Neural cell (in vitro differentiated cells): ENCODE measurements around the gene PRH2. TPM values are rescaled to one million over a fixed set of nuclear protein-coding genes. Genes with fewer than 3 reads are reported as not detected.

Source experiments
- H2AFZ ChIP-seq: fragments of 200-600, 300-800 bp; sonication (generic), shearing (Covaris generic); 2 replicates; pipeline ENCODE4 v1.6.0; 2014; ENCODE audit warnings: low read depth, mild to moderate bottlenecking, antibody characterized with exemption, low read length, moderate library complexity
- H3F3A ChIP-seq: fragments of 200-600 bp; shearing (Covaris generic); 2 replicates; pipeline ENCODE4 v1.6.1; 2016; ENCODE audit warnings: mild to moderate bottlenecking, moderate library complexity, mixed read lengths, antibody characterized with exemption, low read length; ENCODE audit not compliant: insufficient read depth, poor library complexity, severe bottlenecking
- H3K27ac ChIP-seq: fragments of 200-600, 300-800 bp; sonication (generic), shearing (Covaris generic); 2 replicates; pipeline ENCODE4 v1.5.1; 2014; ENCODE audit warnings: mild to moderate bottlenecking, low read length, moderate library complexity
- H3K27me3 ChIP-seq: fragments of 300-800, 200-600 bp; sonication (generic), shearing (Covaris generic); 2 replicates; pipeline ENCODE4 v1.6.0; 2014; ENCODE audit warnings: mild to moderate bottlenecking, low read depth, low read length, moderate library complexity; ENCODE audit not compliant: insufficient read depth
- H3K36me3 ChIP-seq: fragments of 300-800, 200-600 bp; sonication (generic), shearing (Covaris generic); 2 replicates; pipeline ENCODE4 v1.5.1; 2014; ENCODE audit warnings: mild to moderate bottlenecking, antibody characterized with exemption, low read length, moderate library complexity; ENCODE audit not compliant: insufficient read depth
- H3K4me2 ChIP-seq: fragments of 300-800, 200-600 bp; sonication (generic), shearing (Covaris generic); 2 replicates; pipeline ENCODE4 v1.6.0; 2014; ENCODE audit warnings: mild to moderate bottlenecking, low read length
- H3K4me3 ChIP-seq: fragments of 300-800, 200-600 bp; sonication (generic), shearing (Covaris generic); 2 replicates; pipeline ENCODE4 v1.5.1; 2014; ENCODE audit warnings: mild to moderate bottlenecking, low read length, moderate library complexity
- H3K79me2 ChIP-seq: fragments of 200-600 bp; shearing (Covaris generic); replicated peaks from 2 replicates; pipeline ENCODE4 v1.6.0; 2014; ENCODE audit warnings: mild to moderate bottlenecking, low read length, moderate library complexity; ENCODE audit not compliant: insufficient read depth
- H3K9ac ChIP-seq: fragments of 300-800, 200-600 bp; sonication (generic), shearing (Covaris generic); 2 replicates; pipeline ENCODE4 v1.6.1; 2016; ENCODE audit warnings: mild to moderate bottlenecking, low read length, mixed read lengths
- H3K9me2 ChIP-seq: fragments of 200-600 bp; shearing (Covaris generic); 2 replicates; pipeline ENCODE4 v1.6.1; 2016; ENCODE audit warnings: mild to moderate bottlenecking, low read length, mixed read lengths; ENCODE audit not compliant: insufficient read depth
- H3K9me3 ChIP-seq: fragments of 200-600, 300-800 bp; sonication (generic), shearing (Covaris generic); 2 replicates; pipeline ENCODE4 v1.6.1; 2016; ENCODE audit warnings: mild to moderate bottlenecking, mixed run types, low read length, moderate library complexity, mixed read lengths
- H4K20me1 ChIP-seq: fragments of 200-600 bp; shearing (Covaris generic); 2 replicates; pipeline ENCODE4 v1.6.1; 2016; ENCODE audit warnings: mild to moderate bottlenecking, mixed run types; ENCODE audit not compliant: insufficient read depth
- EP300 ChIP-seq: fragments of 450-650 bp; conservative IDR thresholded peaks from 2 replicates; pipeline ENCODE4 v1.6.1; 2014; ENCODE audit warnings: antibody characterized with exemption, mild to moderate bottlenecking, moderate library complexity; ENCODE audit not compliant: poor library complexity, severe bottlenecking
- EZH2 ChIP-seq: fragments of 200-600, 300-800 bp; shearing (Covaris generic), sonication (generic); IDR thresholded peaks from 2 replicates; pipeline ENCODE4 v1.6.1; 2014; ENCODE audit warnings: antibody characterized with exemption, low read length, borderline replicate concordance, mild to moderate bottlenecking; ENCODE audit not compliant: insufficient read depth, poor library complexity, severe bottlenecking
- MXI1 ChIP-seq: fragments of 450-650 bp; conservative IDR thresholded peaks from 2 replicates; pipeline ENCODE4 v1.6.1; 2014; ENCODE audit warnings: antibody characterized with exemption, mild to moderate bottlenecking; ENCODE audit not compliant: poor library complexity, severe bottlenecking
- POLR2AphosphoS5 ChIP-seq: IDR thresholded peaks from 2 replicates; pipeline ENCODE4 v1.6.1; 2012
- RAD21 ChIP-seq: fragments of 450-650 bp; conservative IDR thresholded peaks from 2 replicates; pipeline ENCODE4 v1.6.1; 2014; ENCODE audit warnings: antibody characterized with exemption, mild to moderate bottlenecking, moderate library complexity
- SMC3 ChIP-seq: fragments of 450-650 bp; conservative IDR thresholded peaks from 2 replicates; pipeline ENCODE4 v1.6.1; 2014; ENCODE audit warnings: antibody characterized with exemption, mild to moderate bottlenecking, moderate library complexity; ENCODE audit not compliant: poor library complexity
- TAF1 ChIP-seq: IDR thresholded peaks from 2 replicates; pipeline ENCODE4 v1.6.1; 2012; ENCODE audit warnings: low read depth
- polyA plus RNA-seq: library from polyadenylated mRNA; depleted of rRNA; stranded (reverse); fragments of >200 nt; gene quantifications from 2 replicates; pipeline ENCODE4 v1.2.3, GENCODE V29; 2014
- TF ChIP-seq, protein P1 (sequence below): fragments of 450-650 bp; IDR thresholded peaks from 2 replicates; pipeline ENCODE4 v1.5.1; 2014; ENCODE audit warnings: antibody characterized with exemption, mild to moderate bottlenecking, moderate library complexity; ENCODE audit not compliant: poor library complexity, severe bottlenecking
- TF ChIP-seq, protein P2 (sequence below): IDR thresholded peaks from 2 replicates; pipeline ENCODE4 v1.6.1; 2012; ENCODE audit warnings: borderline replicate concordance

PRH2 gene
- polyA plus RNA-seq, 1 donor from 2014 or later: not detected

DNA sequence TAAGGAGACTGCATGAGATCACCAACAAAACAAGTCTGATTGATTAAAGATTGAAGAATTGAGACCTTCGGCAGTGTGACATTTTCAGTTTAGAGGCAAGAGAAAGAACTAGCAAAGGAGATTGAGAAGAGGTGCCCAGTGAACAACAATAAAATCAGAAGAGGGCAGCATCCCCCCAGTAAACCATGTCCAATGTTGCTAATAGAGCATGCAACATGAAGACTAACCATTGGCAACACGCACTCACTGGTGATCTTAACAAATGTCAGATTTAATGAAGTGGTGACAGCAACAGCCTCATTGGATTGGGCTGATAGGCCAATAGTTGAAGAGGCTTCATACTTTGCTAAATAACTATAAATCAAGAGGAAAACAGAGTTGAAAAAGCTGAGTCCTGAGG is 30.8 kb downstream of the PRH2 start:
- no peak overlapping the region for H3K9ac ChIP-seq
- no peaks in the 10 kb centered on the region for H3K9me2 ChIP-seq
- H4K20me1 ChIP-seq: no peaks in the 10 kb centered on the region
- H2AFZ ChIP-seq: no peak overlapping the region
- H3K79me2 ChIP-seq: no peaks in the 10 kb centered on the region
- H3F3A ChIP-seq: no peaks in the 10 kb centered on the region
- no peak overlapping the region for H3K27ac ChIP-seq
- TF ChIP-seq EZH2 (no peak), RAD21 (no peak), POLR2AphosphoS5 (no peak), TAF1 (no peak), SMC3 (no peak), MXI1 (no peak), EP300 (no peak)
- TF ChIP-seq, protein P1, sequence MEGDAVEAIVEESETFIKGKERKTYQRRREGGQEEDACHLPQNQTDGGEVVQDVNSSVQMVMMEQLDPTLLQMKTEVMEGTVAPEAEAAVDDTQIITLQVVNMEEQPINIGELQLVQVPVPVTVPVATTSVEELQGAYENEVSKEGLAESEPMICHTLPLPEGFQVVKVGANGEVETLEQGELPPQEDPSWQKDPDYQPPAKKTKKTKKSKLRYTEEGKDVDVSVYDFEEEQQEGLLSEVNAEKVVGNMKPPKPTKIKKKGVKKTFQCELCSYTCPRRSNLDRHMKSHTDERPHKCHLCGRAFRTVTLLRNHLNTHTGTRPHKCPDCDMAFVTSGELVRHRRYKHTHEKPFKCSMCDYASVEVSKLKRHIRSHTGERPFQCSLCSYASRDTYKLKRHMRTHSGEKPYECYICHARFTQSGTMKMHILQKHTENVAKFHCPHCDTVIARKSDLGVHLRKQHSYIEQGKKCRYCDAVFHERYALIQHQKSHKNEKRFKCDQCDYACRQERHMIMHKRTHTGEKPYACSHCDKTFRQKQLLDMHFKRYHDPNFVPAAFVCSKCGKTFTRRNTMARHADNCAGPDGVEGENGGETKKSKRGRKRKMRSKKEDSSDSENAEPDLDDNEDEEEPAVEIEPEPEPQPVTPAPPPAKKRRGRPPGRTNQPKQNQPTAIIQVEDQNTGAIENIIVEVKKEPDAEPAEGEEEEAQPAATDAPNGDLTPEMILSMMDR: no peak
- TF ChIP-seq, protein P2, sequence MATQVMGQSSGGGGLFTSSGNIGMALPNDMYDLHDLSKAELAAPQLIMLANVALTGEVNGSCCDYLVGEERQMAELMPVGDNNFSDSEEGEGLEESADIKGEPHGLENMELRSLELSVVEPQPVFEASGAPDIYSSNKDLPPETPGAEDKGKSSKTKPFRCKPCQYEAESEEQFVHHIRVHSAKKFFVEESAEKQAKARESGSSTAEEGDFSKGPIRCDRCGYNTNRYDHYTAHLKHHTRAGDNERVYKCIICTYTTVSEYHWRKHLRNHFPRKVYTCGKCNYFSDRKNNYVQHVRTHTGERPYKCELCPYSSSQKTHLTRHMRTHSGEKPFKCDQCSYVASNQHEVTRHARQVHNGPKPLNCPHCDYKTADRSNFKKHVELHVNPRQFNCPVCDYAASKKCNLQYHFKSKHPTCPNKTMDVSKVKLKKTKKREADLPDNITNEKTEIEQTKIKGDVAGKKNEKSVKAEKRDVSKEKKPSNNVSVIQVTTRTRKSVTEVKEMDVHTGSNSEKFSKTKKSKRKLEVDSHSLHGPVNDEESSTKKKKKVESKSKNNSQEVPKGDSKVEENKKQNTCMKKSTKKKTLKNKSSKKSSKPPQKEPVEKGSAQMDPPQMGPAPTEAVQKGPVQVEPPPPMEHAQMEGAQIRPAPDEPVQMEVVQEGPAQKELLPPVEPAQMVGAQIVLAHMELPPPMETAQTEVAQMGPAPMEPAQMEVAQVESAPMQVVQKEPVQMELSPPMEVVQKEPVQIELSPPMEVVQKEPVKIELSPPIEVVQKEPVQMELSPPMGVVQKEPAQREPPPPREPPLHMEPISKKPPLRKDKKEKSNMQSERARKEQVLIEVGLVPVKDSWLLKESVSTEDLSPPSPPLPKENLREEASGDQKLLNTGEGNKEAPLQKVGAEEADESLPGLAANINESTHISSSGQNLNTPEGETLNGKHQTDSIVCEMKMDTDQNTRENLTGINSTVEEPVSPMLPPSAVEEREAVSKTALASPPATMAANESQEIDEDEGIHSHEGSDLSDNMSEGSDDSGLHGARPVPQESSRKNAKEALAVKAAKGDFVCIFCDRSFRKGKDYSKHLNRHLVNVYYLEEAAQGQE: no peak
- no peak overlapping the region for H3K4me2 ChIP-seq
- no peak overlapping the region for H3K4me3 ChIP-seq
- no peaks in the 10 kb centered on the region for H3K36me3 ChIP-seq
- peaks cover 14% of the 10 kb centered on the region for H3K9me3 ChIP-seq
- H3K27me3 ChIP-seq: no peaks in the 10 kb centered on the region

DNA sequence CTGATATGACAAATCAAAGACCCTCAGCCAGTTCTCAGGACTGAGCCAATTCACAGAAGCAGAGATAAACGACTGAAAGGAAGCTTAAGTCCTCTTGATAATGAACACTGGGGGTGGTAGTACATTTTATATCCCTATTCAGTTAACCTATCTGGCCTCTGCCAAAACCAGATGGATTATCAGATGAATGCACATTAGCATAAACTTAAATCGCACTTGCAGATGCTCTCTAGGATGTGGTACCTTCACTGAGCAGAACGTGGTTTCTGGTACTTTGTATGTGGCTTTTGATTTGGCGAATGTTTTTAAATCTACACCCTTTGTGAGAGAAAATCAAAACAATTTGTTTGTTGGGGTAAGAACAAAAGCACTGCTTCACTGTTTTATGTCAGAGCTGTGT is 31.2 kb downstream of the PRH2 start:
- TF ChIP-seq MXI1 (no peak), TAF1 (no peak), EZH2 (no peak), RAD21 (no peak), EP300 (no peak), SMC3 (no peak)
- TF ChIP-seq, protein P1: no peak
- TF ChIP-seq, protein P2: no peak
- Histone ChIP-seq H3K36me3 (no peaks in the 10 kb centered on the region), H3K27me3 (no peaks in the 10 kb centered on the region), H3F3A (no peaks in the 10 kb centered on the region), H3K4me2 (no peak overlapping the region), H3K9ac (no peak overlapping the region), H3K27ac (no peak overlapping the region), H3K79me2 (no peaks in the 10 kb centered on the region), H3K4me3 (no peak overlapping the region), H2AFZ (no peak overlapping the region), H3K9me3 (peaks cover 14% of the 10 kb centered on the region), H4K20me1 (no peaks in the 10 kb centered on the region), H3K9me2 (no peaks in the 10 kb centered on the region)
